ENCODE measurements around the gene EPS8L2. TPM values are rescaled to one million over a fixed set of nuclear protein-coding genes. Genes with fewer than 3 reads are reported as not detected.

Gene EPS8L2
- total RNA-seq, 4 donors from 2014 or later, result 163 to 367 (median 238) TPM

DNA sequence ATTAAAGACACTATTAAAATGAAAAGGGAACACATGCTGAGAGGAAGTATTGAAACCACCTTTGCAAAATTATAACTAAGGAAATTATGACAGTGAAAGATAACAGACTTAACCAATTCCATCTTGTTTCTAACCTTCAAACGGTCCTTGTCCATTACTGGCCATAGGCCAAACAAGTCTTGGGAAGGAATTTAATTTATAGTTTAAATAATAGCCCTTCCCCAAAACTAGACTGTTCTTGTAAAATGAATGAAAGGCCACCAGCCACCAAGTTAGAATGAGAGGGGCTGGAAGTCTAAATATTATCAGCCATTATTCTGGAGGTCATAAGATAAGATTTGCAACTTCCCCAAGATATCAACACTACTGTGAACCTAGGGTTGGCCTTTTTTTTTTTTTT is 39.4 kb downstream of the EPS8L2 start:
- no peak for TF ChIP-seq CTCF (IDR thresholded peaks at IDR 0.05)
- no peak for TF ChIP-seq POLR2A (IDR thresholded peaks at IDR 0.05)
- no peak for DNase-seq
- WGBS, 2 donors, result 5 to 24% methylated on average over 1 of the region's 1 CpG
- H3K27me3 ChIP-seq, result no peaks in the 10 kb centered on the region
- peaks cover 0 to 4% (median 0%) of the 10 kb centered on the region in 3 donors for H3K36me3 ChIP-seq
- no peak overlapping the region for H3K27ac ChIP-seq
- peaks cover 4 to 57% (median 22%) of the 10 kb centered on the region in 3 donors for H3K4me1 ChIP-seq
- no peak overlapping the region for H3K4me3 ChIP-seq
- H3K9me3 ChIP-seq, result no peaks in the 10 kb centered on the region
- intact Hi-C loops (cut with DNase I), result no loop called here

DNA sequence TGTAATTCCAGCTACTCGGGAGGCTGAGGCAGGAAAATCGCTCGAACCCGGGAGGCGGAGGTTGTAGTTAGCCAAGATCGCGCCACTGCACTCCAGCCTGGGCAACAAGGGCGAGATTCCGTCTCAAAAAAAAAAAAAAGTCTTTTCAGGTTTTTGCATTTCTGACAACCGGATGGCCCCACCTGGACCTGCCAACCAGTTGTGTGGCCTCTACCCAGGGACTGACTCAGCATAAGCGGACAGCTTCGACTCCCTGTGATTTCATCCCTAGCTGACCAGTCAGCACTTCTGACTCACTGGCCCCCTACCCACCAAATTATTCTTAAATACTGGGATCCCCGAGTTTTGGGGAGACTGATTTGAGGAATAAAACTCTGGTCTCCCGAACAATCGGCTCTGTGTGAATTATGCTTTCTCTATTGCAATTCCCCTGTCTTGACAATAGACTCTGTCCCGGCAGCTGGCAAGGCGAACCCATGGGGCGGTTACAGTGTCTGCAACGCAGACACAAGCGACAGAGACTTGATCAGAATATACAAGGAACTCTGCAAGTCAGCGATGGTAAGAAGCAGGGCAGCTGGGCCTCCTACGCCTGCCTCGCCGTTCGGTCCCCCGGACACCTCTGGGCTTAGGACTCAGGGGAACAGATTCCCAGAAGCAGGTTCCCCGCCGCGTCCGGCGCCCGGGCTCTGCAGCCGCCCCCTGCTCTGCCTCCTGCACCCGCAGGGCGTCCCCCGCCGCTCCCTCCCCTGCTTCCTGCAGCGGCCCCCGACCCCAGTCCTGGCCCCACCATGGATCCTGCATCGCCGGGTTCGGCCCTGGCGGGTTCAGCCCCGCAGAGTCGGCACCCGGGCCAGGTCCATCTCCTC is 40.5 kb downstream of the EPS8L2 start:
- peak overlapping the region; percentile 83 to 96 (median 88) for H3K4me3 ChIP-seq
- no peak for DNase-seq
- 18 to 49% methylated on average over 16 to 18 of the region's 46 CpGs for WGBS, 2 donors
- peaks cover 0 to 13% (median 0%) of the 10 kb centered on the region in 3 donors for H3K36me3 ChIP-seq
- H3K27me3 ChIP-seq, result no peaks in the 10 kb centered on the region
- no peak for TF ChIP-seq POLR2A (IDR thresholded peaks at IDR 0.05)
- TF ChIP-seq CTCF (IDR thresholded peaks at IDR 0.05), result no peak
- H3K9me3 ChIP-seq, result no peaks in the 10 kb centered on the region
- peak overlapping the region; percentile 92 to 96 (median 94) for H3K27ac ChIP-seq
- peaks cover 4 to 62% (median 22%) of the 10 kb centered on the region in 3 donors for H3K4me1 ChIP-seq
- intact Hi-C loops (cut with DNase I), result no loop called here

GRCh38 chr11:747158-748006 is 41.4 kb downstream of the EPS8L2 start, which contains the start of gene TALDO1:
Gene TALDO1, plus strand, starts transcription at chr11:747464. Its CDS starts 18 bp downstream, at chr11:747482.
- TF ChIP-seq CTCF (IDR thresholded peaks at IDR 0.05) (peak in 3 of 6 experiments; percentile 8 to 40 (median 22)), POLR2A (IDR thresholded peaks at IDR 0.05) (peak in 3 of 4 donors; percentile 65 to 85 (median 74))
- H3K27me3 ChIP-seq, result no peaks in the 10 kb centered on the region
- peaks cover 4 to 56% (median 22%) of the 10 kb centered on the region in 3 donors for H3K4me1 ChIP-seq
- H3K27ac ChIP-seq, result peak within 1 kb of the TSS; percentile 92 to 96 (median 94)
- peak within 1 kb of the TSS; percentile 83 to 96 (median 88) for H3K4me3 ChIP-seq
- 0% methylated on average over 2 to 3 of the region's 112 CpGs for whole genome bisulfite sequencing, 2 donors
- peak; percentile 44 for DNase-seq
- H3K9me3 ChIP-seq, result no peaks in the 10 kb centered on the region
- intact Hi-C loops (cut with DNase I), result no loop called here
- H3K36me3 ChIP-seq, result peaks cover 0 to 20% (median 0%) of the 10 kb centered on the region in 3 donors

DNA sequence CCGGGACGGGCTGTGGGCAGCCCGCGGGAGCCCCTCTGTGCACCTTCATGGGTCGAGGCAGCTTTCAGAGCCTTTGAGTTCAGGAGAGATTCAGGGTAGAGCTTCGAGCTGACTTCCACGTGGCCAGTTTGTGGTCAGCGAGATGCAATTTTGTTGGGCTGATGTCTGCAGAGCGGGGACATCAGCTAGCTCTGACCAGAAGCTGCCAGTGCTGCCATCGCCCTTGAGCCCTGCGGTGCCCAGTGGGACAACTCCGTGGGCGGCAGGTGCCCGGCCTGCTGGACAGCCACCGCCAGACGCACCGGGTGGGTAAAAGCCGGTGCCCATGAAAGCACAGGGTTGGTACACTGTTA is 42.0 kb downstream of the EPS8L2 start:
- TF ChIP-seq POLR2A (IDR thresholded peaks at IDR 0.05) (no peak), CTCF (IDR thresholded peaks at IDR 0.05) (no peak)
- intact Hi-C loops (cut with DNase I), result no loop called here

More for the DNA sequence above, 42.0 kb downstream of the EPS8L2 start:
- Histone ChIP-seq H3K4me1 (peaks cover 4 to 53% (median 22%) of the 10 kb centered on the region in 3 donors), H3K9me3 (no peaks in the 10 kb centered on the region), H3K27ac (peak overlapping the region; percentile 92 to 96 (median 94)), H3K36me3 (peaks cover 0 to 26% (median 0%) of the 10 kb centered on the region in 3 donors), H3K4me3 (peak overlapping the region; percentile 83 to 96 (median 88)), H3K27me3 (no peaks in the 10 kb centered on the region)
- DNase-seq, result no peak
- WGBS, 2 donors, result 0 to 9% methylated on average over 4 to 11 of the region's 18 CpGs

All from esophagus squamous epithelium (tissue), 5 donors.